ENCODE data around the gene RFLNA. TPM values are rescaled to one million over a fixed set of nuclear protein-coding genes. Genes with fewer than 3 reads are reported as not detected.

Gene RFLNA
- total RNA-seq, 1 donor from 2014 or later: 36.9 TPM

GRCh38 chr12:124304314-124304790 is 9.5 kb downstream of the RFLNA start:
- H3K4me3 Mint-ChIP-seq (ENCODE audit: unreplicated experiment): no peak overlapping the region
- TF ChIP-seq CTCF (IDR thresholded peaks at IDR 0.05; ENCODE audit: partially characterized antibody, unreplicated experiment): no peak
- DNase-seq: no peak
- peaks cover 20% of the 10 kb centered on the region for H3K4me1 Mint-ChIP-seq (ENCODE audit: low read depth, unreplicated experiment)
- peaks cover 6% of the 10 kb centered on the region for H3K9me3 Mint-ChIP-seq (ENCODE audit: unreplicated experiment)
- no peaks in the 10 kb centered on the region for H3K36me3 Mint-ChIP-seq (ENCODE audit: unreplicated experiment)
- H3K27me3 Mint-ChIP-seq (ENCODE audit: unreplicated experiment): peaks cover 6% of the 10 kb centered on the region
- no peak overlapping the region for H3K27ac Mint-ChIP-seq (ENCODE audit: unreplicated experiment)

DNA sequence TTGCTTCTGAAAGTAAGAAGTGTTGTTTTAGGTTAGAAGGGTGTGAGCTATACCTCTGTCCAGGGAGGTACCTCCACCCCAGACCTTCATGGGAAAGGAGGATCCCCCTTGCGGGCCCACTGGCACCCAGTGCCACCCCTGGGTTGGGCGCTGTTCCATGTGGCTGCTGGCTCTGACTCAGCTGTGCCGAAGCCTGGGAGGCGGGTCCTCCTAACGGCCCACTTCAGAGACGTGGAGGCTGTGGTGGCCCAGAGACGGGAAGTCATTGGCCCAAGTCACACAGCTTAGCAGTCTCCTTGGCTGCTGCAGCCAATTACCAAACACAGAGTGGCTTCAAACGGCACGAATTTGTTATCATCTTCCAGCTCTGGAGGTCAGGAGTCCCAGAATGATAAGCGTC is 10.2 kb downstream of the RFLNA start:
- Mint-ChIP-seq H3K4me1 (ENCODE audit: low read depth, unreplicated experiment) (peaks cover 20% of the 10 kb centered on the region), H3K27me3 (ENCODE audit: unreplicated experiment) (peaks cover 6% of the 10 kb centered on the region), H3K9me3 (ENCODE audit: unreplicated experiment) (peaks cover 6% of the 10 kb centered on the region), H3K4me3 (ENCODE audit: unreplicated experiment) (no peak overlapping the region), H3K36me3 (ENCODE audit: unreplicated experiment) (no peaks in the 10 kb centered on the region), H3K27ac (ENCODE audit: unreplicated experiment) (no peak overlapping the region)
- TF ChIP-seq CTCF (IDR thresholded peaks at IDR 0.05; ENCODE audit: partially characterized antibody, unreplicated experiment): no peak
- DNase-seq: no peak

DNA sequence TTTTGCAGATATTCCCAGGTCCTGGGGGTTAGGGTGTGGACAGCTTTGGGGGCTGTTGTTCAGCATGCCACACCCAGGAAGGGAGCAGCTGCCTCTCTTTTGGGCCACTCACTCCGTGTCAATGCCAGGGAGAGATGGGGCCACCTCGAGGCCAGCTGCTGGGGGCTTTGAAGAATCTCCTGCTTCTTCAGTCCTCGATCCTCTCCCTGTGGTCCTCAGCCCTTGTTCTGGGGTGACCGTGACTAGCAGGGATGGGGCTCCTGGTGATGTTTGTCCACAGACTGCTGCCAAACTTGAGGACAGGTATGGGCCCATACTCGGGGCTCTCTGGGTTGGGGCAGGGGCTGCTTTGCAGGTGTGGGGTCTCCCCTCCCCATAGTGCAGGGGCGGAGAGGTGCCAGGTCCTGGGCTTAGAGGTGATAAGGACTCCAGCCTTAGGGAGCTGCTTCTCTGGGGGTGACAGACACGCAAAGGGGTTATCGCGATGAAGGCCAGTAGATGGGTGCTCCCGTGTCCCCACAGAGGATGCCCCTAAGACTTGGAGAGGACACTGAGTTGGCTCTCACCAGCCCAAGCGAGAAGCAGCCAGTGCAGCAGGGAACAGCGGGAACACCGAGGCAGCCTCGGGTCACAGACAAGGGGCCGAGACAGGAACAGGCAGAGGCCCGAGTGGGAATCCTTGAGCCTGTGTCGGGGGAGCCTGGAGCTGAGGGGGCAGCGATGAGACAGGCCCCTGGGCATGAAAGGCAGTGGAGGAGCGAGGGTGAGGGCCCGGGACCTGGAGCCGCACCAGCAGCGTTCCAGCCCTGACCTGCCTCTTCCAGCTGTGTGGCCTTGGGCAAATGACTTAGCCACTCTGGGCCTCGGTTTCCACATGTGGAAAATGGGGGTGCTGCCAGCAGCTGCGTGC is 11.1 kb downstream of the RFLNA start:
- Mint-ChIP-seq H3K27ac (ENCODE audit: unreplicated experiment) (no peak overlapping the region), H3K27me3 (ENCODE audit: unreplicated experiment) (no peaks in the 10 kb centered on the region), H3K9me3 (ENCODE audit: unreplicated experiment) (no peaks in the 10 kb centered on the region), H3K36me3 (ENCODE audit: unreplicated experiment) (no peaks in the 10 kb centered on the region), H3K4me3 (ENCODE audit: unreplicated experiment) (no peak overlapping the region), H3K4me1 (ENCODE audit: low read depth, unreplicated experiment) (peaks cover 14% of the 10 kb centered on the region)
- no peak for DNase-seq
- no peak for TF ChIP-seq CTCF (IDR thresholded peaks at IDR 0.05; ENCODE audit: partially characterized antibody, unreplicated experiment)

GRCh38 chr12:124306686-124307555 is 12.0 kb downstream of the RFLNA start:
- Mint-ChIP-seq H3K27ac (ENCODE audit: unreplicated experiment) (peak overlapping the region; percentile 38), H3K9me3 (ENCODE audit: unreplicated experiment) (no peaks in the 10 kb centered on the region), H3K4me3 (ENCODE audit: unreplicated experiment) (no peak overlapping the region), H3K4me1 (ENCODE audit: low read depth, unreplicated experiment) (peaks cover 12% of the 10 kb centered on the region), H3K27me3 (ENCODE audit: unreplicated experiment) (no peaks in the 10 kb centered on the region), H3K36me3 (ENCODE audit: unreplicated experiment) (no peaks in the 10 kb centered on the region)
- DNase-seq: peak; percentile 33
- TF ChIP-seq CTCF (IDR thresholded peaks at IDR 0.05; ENCODE audit: partially characterized antibody, unreplicated experiment): no peak

Measured in glutamatergic neuron (in vitro differentiated cells).